Neural cell (in vitro differentiated cells): Measurements from ENCODE around the gene TENM3. TPM values are rescaled to one million over a fixed set of nuclear protein-coding genes. Genes with fewer than 3 reads are reported as not detected.

ENCODE experiments used
- H2AFZ ChIP-seq: fragments of 200-600, 300-800 bp; sonication (generic), shearing (Covaris generic); 2 replicates; pipeline ENCODE4 v1.6.0; 2014; ENCODE audit warnings: low read depth, mild to moderate bottlenecking, antibody characterized with exemption, low read length, moderate library complexity
- H3F3A ChIP-seq: fragments of 200-600 bp; shearing (Covaris generic); 2 replicates; pipeline ENCODE4 v1.6.1; 2016; ENCODE audit warnings: mild to moderate bottlenecking, moderate library complexity, mixed read lengths, antibody characterized with exemption, low read length; ENCODE audit not compliant: insufficient read depth, poor library complexity, severe bottlenecking
- H3K27ac ChIP-seq: fragments of 200-600, 300-800 bp; sonication (generic), shearing (Covaris generic); 2 replicates; pipeline ENCODE4 v1.5.1; 2014; ENCODE audit warnings: mild to moderate bottlenecking, low read length, moderate library complexity
- H3K27me3 ChIP-seq: fragments of 300-800, 200-600 bp; sonication (generic), shearing (Covaris generic); 2 replicates; pipeline ENCODE4 v1.6.0; 2014; ENCODE audit warnings: mild to moderate bottlenecking, low read depth, low read length, moderate library complexity; ENCODE audit not compliant: insufficient read depth
- H3K36me3 ChIP-seq: fragments of 300-800, 200-600 bp; sonication (generic), shearing (Covaris generic); 2 replicates; pipeline ENCODE4 v1.5.1; 2014; ENCODE audit warnings: mild to moderate bottlenecking, antibody characterized with exemption, low read length, moderate library complexity; ENCODE audit not compliant: insufficient read depth
- H3K4me2 ChIP-seq: fragments of 300-800, 200-600 bp; sonication (generic), shearing (Covaris generic); 2 replicates; pipeline ENCODE4 v1.6.0; 2014; ENCODE audit warnings: mild to moderate bottlenecking, low read length
- H3K4me3 ChIP-seq: fragments of 300-800, 200-600 bp; sonication (generic), shearing (Covaris generic); 2 replicates; pipeline ENCODE4 v1.5.1; 2014; ENCODE audit warnings: mild to moderate bottlenecking, low read length, moderate library complexity
- H3K79me2 ChIP-seq: fragments of 200-600 bp; shearing (Covaris generic); replicated peaks from 2 replicates; pipeline ENCODE4 v1.6.0; 2014; ENCODE audit warnings: mild to moderate bottlenecking, low read length, moderate library complexity; ENCODE audit not compliant: insufficient read depth
- H3K9ac ChIP-seq: fragments of 300-800, 200-600 bp; sonication (generic), shearing (Covaris generic); 2 replicates; pipeline ENCODE4 v1.6.1; 2016; ENCODE audit warnings: mild to moderate bottlenecking, low read length, mixed read lengths
- H3K9me2 ChIP-seq: fragments of 200-600 bp; shearing (Covaris generic); 2 replicates; pipeline ENCODE4 v1.6.1; 2016; ENCODE audit warnings: mild to moderate bottlenecking, low read length, mixed read lengths; ENCODE audit not compliant: insufficient read depth
- H3K9me3 ChIP-seq: fragments of 200-600, 300-800 bp; sonication (generic), shearing (Covaris generic); 2 replicates; pipeline ENCODE4 v1.6.1; 2016; ENCODE audit warnings: mild to moderate bottlenecking, mixed run types, low read length, moderate library complexity, mixed read lengths
- H4K20me1 ChIP-seq: fragments of 200-600 bp; shearing (Covaris generic); 2 replicates; pipeline ENCODE4 v1.6.1; 2016; ENCODE audit warnings: mild to moderate bottlenecking, mixed run types; ENCODE audit not compliant: insufficient read depth
- EP300 ChIP-seq: fragments of 450-650 bp; conservative IDR thresholded peaks from 2 replicates; pipeline ENCODE4 v1.6.1; 2014; ENCODE audit warnings: antibody characterized with exemption, mild to moderate bottlenecking, moderate library complexity; ENCODE audit not compliant: poor library complexity, severe bottlenecking
- MXI1 ChIP-seq: fragments of 450-650 bp; conservative IDR thresholded peaks from 2 replicates; pipeline ENCODE4 v1.6.1; 2014; ENCODE audit warnings: antibody characterized with exemption, mild to moderate bottlenecking; ENCODE audit not compliant: poor library complexity, severe bottlenecking
- POLR2AphosphoS5 ChIP-seq: IDR thresholded peaks from 2 replicates; pipeline ENCODE4 v1.6.1; 2012
- RAD21 ChIP-seq: fragments of 450-650 bp; conservative IDR thresholded peaks from 2 replicates; pipeline ENCODE4 v1.6.1; 2014; ENCODE audit warnings: antibody characterized with exemption, mild to moderate bottlenecking, moderate library complexity
- SMC3 ChIP-seq: fragments of 450-650 bp; conservative IDR thresholded peaks from 2 replicates; pipeline ENCODE4 v1.6.1; 2014; ENCODE audit warnings: antibody characterized with exemption, mild to moderate bottlenecking, moderate library complexity; ENCODE audit not compliant: poor library complexity
- TAF1 ChIP-seq: IDR thresholded peaks from 2 replicates; pipeline ENCODE4 v1.6.1; 2012; ENCODE audit warnings: low read depth
- polyA plus RNA-seq: library from polyadenylated mRNA; depleted of rRNA; stranded (reverse); fragments of >200 nt; gene quantifications from 2 replicates; pipeline ENCODE4 v1.2.3, GENCODE V29; 2014
- TF ChIP-seq, protein P1 (sequence below): fragments of 450-650 bp; IDR thresholded peaks from 2 replicates; pipeline ENCODE4 v1.5.1; 2014; ENCODE audit warnings: antibody characterized with exemption, mild to moderate bottlenecking, moderate library complexity; ENCODE audit not compliant: poor library complexity, severe bottlenecking
- TF ChIP-seq, protein P2 (sequence below): IDR thresholded peaks from 2 replicates; pipeline ENCODE4 v1.6.1; 2012; ENCODE audit warnings: borderline replicate concordance

The TENM3 gene
- polyA plus RNA-seq, 1 donor from 2014 or later: 7.3 TPM

- H3K9me3 ChIP-seq: no peaks in the 10 kb centered on the region
- no peaks in the 10 kb centered on the region for H3K9me2 ChIP-seq
- H3K27ac ChIP-seq: no peak overlapping the region
- no peaks in the 10 kb centered on the region for H3K79me2 ChIP-seq
- no peaks in the 10 kb centered on the region for H3K27me3 ChIP-seq
- H2AFZ ChIP-seq: no peak overlapping the region
- no peak overlapping the region for H3K9ac ChIP-seq
- TF ChIP-seq POLR2AphosphoS5: no peak
- no peak for TF ChIP-seq RAD21
- no peak for TF ChIP-seq SMC3
- no peak for TF ChIP-seq TAF1
- no peak for TF ChIP-seq EP300
- TF ChIP-seq, protein P1, sequence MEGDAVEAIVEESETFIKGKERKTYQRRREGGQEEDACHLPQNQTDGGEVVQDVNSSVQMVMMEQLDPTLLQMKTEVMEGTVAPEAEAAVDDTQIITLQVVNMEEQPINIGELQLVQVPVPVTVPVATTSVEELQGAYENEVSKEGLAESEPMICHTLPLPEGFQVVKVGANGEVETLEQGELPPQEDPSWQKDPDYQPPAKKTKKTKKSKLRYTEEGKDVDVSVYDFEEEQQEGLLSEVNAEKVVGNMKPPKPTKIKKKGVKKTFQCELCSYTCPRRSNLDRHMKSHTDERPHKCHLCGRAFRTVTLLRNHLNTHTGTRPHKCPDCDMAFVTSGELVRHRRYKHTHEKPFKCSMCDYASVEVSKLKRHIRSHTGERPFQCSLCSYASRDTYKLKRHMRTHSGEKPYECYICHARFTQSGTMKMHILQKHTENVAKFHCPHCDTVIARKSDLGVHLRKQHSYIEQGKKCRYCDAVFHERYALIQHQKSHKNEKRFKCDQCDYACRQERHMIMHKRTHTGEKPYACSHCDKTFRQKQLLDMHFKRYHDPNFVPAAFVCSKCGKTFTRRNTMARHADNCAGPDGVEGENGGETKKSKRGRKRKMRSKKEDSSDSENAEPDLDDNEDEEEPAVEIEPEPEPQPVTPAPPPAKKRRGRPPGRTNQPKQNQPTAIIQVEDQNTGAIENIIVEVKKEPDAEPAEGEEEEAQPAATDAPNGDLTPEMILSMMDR: no peak
- TF ChIP-seq, protein P2, sequence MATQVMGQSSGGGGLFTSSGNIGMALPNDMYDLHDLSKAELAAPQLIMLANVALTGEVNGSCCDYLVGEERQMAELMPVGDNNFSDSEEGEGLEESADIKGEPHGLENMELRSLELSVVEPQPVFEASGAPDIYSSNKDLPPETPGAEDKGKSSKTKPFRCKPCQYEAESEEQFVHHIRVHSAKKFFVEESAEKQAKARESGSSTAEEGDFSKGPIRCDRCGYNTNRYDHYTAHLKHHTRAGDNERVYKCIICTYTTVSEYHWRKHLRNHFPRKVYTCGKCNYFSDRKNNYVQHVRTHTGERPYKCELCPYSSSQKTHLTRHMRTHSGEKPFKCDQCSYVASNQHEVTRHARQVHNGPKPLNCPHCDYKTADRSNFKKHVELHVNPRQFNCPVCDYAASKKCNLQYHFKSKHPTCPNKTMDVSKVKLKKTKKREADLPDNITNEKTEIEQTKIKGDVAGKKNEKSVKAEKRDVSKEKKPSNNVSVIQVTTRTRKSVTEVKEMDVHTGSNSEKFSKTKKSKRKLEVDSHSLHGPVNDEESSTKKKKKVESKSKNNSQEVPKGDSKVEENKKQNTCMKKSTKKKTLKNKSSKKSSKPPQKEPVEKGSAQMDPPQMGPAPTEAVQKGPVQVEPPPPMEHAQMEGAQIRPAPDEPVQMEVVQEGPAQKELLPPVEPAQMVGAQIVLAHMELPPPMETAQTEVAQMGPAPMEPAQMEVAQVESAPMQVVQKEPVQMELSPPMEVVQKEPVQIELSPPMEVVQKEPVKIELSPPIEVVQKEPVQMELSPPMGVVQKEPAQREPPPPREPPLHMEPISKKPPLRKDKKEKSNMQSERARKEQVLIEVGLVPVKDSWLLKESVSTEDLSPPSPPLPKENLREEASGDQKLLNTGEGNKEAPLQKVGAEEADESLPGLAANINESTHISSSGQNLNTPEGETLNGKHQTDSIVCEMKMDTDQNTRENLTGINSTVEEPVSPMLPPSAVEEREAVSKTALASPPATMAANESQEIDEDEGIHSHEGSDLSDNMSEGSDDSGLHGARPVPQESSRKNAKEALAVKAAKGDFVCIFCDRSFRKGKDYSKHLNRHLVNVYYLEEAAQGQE: no peak
- no peak for TF ChIP-seq MXI1
- no peaks in the 10 kb centered on the region for H4K20me1 ChIP-seq
- H3K36me3 ChIP-seq: no peaks in the 10 kb centered on the region
- H3K4me3 ChIP-seq: no peak overlapping the region
- no peaks in the 10 kb centered on the region for H3F3A ChIP-seq
- H3K4me2 ChIP-seq: no peak overlapping the region
These were observed 45.3 kb downstream of the TENM3 start for GRCh38 chr4:182288534-182288933.

DNA sequence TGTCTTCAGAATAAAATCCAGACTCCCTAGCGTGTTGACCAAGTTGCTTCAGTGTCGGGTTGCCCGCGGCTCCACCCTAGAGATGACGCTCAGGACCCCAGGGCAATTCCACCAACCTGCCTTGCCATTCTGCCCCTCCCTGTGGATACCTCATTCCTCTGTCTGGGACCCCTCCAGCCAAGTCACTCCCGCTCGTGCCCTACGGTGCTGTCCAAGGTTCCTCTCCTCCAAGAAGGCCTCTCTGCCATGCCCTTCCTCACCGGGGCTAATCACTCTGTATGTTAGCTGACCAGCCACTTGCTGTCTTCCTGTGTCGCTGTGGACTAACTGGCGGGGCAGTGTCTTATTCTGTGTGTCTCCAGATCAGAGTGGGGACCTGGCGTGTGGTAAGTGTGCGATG is 46.6 kb downstream of the TENM3 start:
- Histone ChIP-seq H4K20me1 (no peaks in the 10 kb centered on the region), H3K4me3 (no peak overlapping the region), H3K36me3 (no peaks in the 10 kb centered on the region), H3F3A (no peaks in the 10 kb centered on the region), H3K27me3 (no peaks in the 10 kb centered on the region), H3K9me2 (no peaks in the 10 kb centered on the region), H2AFZ (no peak overlapping the region), H3K9ac (no peak overlapping the region), H3K9me3 (no peaks in the 10 kb centered on the region), H3K79me2 (no peaks in the 10 kb centered on the region), H3K27ac (no peak overlapping the region), H3K4me2 (no peak overlapping the region)
- no peak for TF ChIP-seq RAD21
- TF ChIP-seq EP300: no peak
- no peak for TF ChIP-seq MXI1
- TF ChIP-seq POLR2AphosphoS5: no peak
- TF ChIP-seq SMC3: no peak
- TF ChIP-seq, protein P2: no peak
- TF ChIP-seq, protein P1: no peak
